Stimulated activated naive CD8-positive, alpha-beta T cell treated with anti-CD3 and anti-CD28 coated beads, Interleukin-15, Interleukin-2, amounts not matched to agents 100 ng/mL and 50 ng/mL, for 24 hours (primary cell): Measurements from ENCODE around the gene HKDC1.
"Not testable (repeated sequence)": the region's sequence is repeated elsewhere in the genome, so short reads cannot be mapped to it uniquely, and the experiment has no call there.

Experiments
- H3K27ac Mint-ChIP-seq: one replicate; pipeline ENCODE4 v1.8.0; 2021; ENCODE audit warnings: mild to moderate bottlenecking, mixed read lengths
- H3K27me3 Mint-ChIP-seq: one replicate; pipeline ENCODE4 v1.8.0; 2021; ENCODE audit warnings: mixed read lengths
- H3K36me3 Mint-ChIP-seq: one replicate; pipeline ENCODE4 v1.8.0; 2021; ENCODE audit warnings: low read depth, mixed read lengths
- H3K4me1 Mint-ChIP-seq: one replicate; pipeline ENCODE4 v1.8.0; 2021; ENCODE audit warnings: low read depth, mixed read lengths
- H3K4me3 Mint-ChIP-seq: one replicate; pipeline ENCODE4 v1.8.0; 2021; ENCODE audit warnings: mild to moderate bottlenecking, mixed read lengths
- H3K9me3 Mint-ChIP-seq: one replicate; pipeline ENCODE4 v1.8.0; 2021; ENCODE audit warnings: mixed read lengths

The HKDC1 gene

GRCh38 chr10:69270990-69271389 lies 50.9 kb downstream of the HKDC1 start:
- no peaks in the 10 kb centered on the region for H3K9me3 Mint-ChIP-seq
- H3K27me3 Mint-ChIP-seq = no peaks in the 10 kb centered on the region
- no peak overlapping the region for H3K4me3 Mint-ChIP-seq
- H3K36me3 Mint-ChIP-seq = no peaks in the 10 kb centered on the region
- no peak overlapping the region for H3K27ac Mint-ChIP-seq
- H3K4me1 Mint-ChIP-seq = peaks cover 5% of the 10 kb centered on the region

- Mint-ChIP-seq H3K36me3 (no peaks in the 10 kb centered on the region), H3K4me1 (peaks cover 5% of the 10 kb centered on the region), H3K4me3 (no peak overlapping the region), H3K27me3 (no peaks in the 10 kb centered on the region), H3K9me3 (no peaks in the 10 kb centered on the region), H3K27ac (no peak overlapping the region)
Observed at GRCh38 chr10:69272624-69273023, 52.5 kb downstream of the HKDC1 start.

- Mint-ChIP-seq H3K36me3 (no peaks in the 10 kb centered on the region), H3K9me3 (no peaks in the 10 kb centered on the region), H3K27me3 (no peaks in the 10 kb centered on the region)
Observed at GRCh38 chr10:69275444-69275843, 55.3 kb downstream of the HKDC1 start.

GRCh38 chr10:69276503-69276902 lies 56.4 kb downstream of the HKDC1 start:
- H3K4me1 Mint-ChIP-seq = peaks cover 7% of the 10 kb centered on the region

More at GRCh38 chr10:69275444-69275843, 55.3 kb downstream of the HKDC1 start:
- Mint-ChIP-seq H3K4me1 (peaks cover 12% of the 10 kb centered on the region), H3K4me3 (no peak overlapping the region), H3K27ac (no peak overlapping the region)

GRCh38 chr10:69278446-69278963 lies 58.4 kb downstream of the HKDC1 start, which contains the start of gene HK1:
TSS of gene HK1 (plus strand) at chr10:69278496.
- Mint-ChIP-seq H3K36me3 (no peaks in the 10 kb centered on the region), H3K9me3 (no peaks in the 10 kb centered on the region), H3K27me3 (no peaks in the 10 kb centered on the region), H3K4me1 (peaks cover 7% of the 10 kb centered on the region), H3K27ac (no peak within 1 kb of the TSS), H3K4me3 (no peak within 1 kb of the TSS)

More at GRCh38 chr10:69276503-69276902, 56.4 kb downstream of the HKDC1 start:
- H3K9me3 Mint-ChIP-seq = no peaks in the 10 kb centered on the region
- no peaks in the 10 kb centered on the region for H3K27me3 Mint-ChIP-seq
- H3K27ac Mint-ChIP-seq = no peak overlapping the region
- no peak overlapping the region for H3K4me3 Mint-ChIP-seq
- H3K36me3 Mint-ChIP-seq = no peaks in the 10 kb centered on the region

- H3K9me3 Mint-ChIP-seq = no peaks in the 10 kb centered on the region
- no peaks in the 10 kb centered on the region for H3K27me3 Mint-ChIP-seq
- no peak overlapping the region for H3K4me3 Mint-ChIP-seq
- no peaks in the 10 kb centered on the region for H3K36me3 Mint-ChIP-seq
- peaks cover 7% of the 10 kb centered on the region for H3K4me1 Mint-ChIP-seq
- H3K27ac Mint-ChIP-seq = no peak overlapping the region
Observed at GRCh38 chr10:69279110-69279509, 59.0 kb downstream of the HKDC1 start.

- Mint-ChIP-seq H3K4me3 (no peak overlapping the region), H3K36me3 (no peaks in the 10 kb centered on the region), H3K4me1 (peaks cover 7% of the 10 kb centered on the region), H3K27ac (no peak overlapping the region), H3K9me3 (no peaks in the 10 kb centered on the region), H3K27me3 (no peaks in the 10 kb centered on the region)
Observed at GRCh38 chr10:69281507-69282413, 61.6 kb downstream of the HKDC1 start.

- not testable (repeated sequence) for H3K27me3 Mint-ChIP-seq, H3K4me3 Mint-ChIP-seq, H3K4me1 Mint-ChIP-seq, H3K27ac Mint-ChIP-seq, H3K9me3 Mint-ChIP-seq, H3K36me3 Mint-ChIP-seq
Observed at GRCh38 chr10:69284402-69284801, 64.3 kb downstream of the HKDC1 start.

- Mint-ChIP-seq H3K4me3 (no peak overlapping the region), H3K4me1 (no peaks in the 10 kb centered on the region), H3K9me3 (no peaks in the 10 kb centered on the region), H3K27me3 (no peaks in the 10 kb centered on the region), H3K36me3 (no peaks in the 10 kb centered on the region), H3K27ac (no peak overlapping the region)
Observed at GRCh38 chr10:69285699-69286098, 65.6 kb downstream of the HKDC1 start.

GRCh38 chr10:69287181-69287580 lies 67.0 kb downstream of the HKDC1 start:
- Mint-ChIP-seq H3K4me3 (no peak overlapping the region), H3K36me3 (no peaks in the 10 kb centered on the region), H3K9me3 (no peaks in the 10 kb centered on the region), H3K27ac (no peak overlapping the region), H3K27me3 (no peaks in the 10 kb centered on the region), H3K4me1 (no peaks in the 10 kb centered on the region)

- no peaks in the 10 kb centered on the region for H3K36me3 Mint-ChIP-seq
- H3K4me3 Mint-ChIP-seq = no peak overlapping the region
Observed at GRCh38 chr10:69290993-69291392, 70.9 kb downstream of the HKDC1 start.

GRCh38 chr10:69292459-69292858 lies 72.3 kb downstream of the HKDC1 start:
- no peaks in the 10 kb centered on the region for H3K9me3 Mint-ChIP-seq
- no peaks in the 10 kb centered on the region for H3K36me3 Mint-ChIP-seq
- H3K27ac Mint-ChIP-seq = no peak overlapping the region
- H3K4me1 Mint-ChIP-seq = no peaks in the 10 kb centered on the region
- H3K27me3 Mint-ChIP-seq = no peaks in the 10 kb centered on the region
- no peak overlapping the region for H3K4me3 Mint-ChIP-seq

More at GRCh38 chr10:69290993-69291392, 70.9 kb downstream of the HKDC1 start:
- no peaks in the 10 kb centered on the region for H3K4me1 Mint-ChIP-seq
- no peaks in the 10 kb centered on the region for H3K27me3 Mint-ChIP-seq
- H3K9me3 Mint-ChIP-seq = no peaks in the 10 kb centered on the region
- no peak overlapping the region for H3K27ac Mint-ChIP-seq

- no peaks in the 10 kb centered on the region for H3K9me3 Mint-ChIP-seq
- H3K4me3 Mint-ChIP-seq = no peak overlapping the region
- H3K4me1 Mint-ChIP-seq = no peaks in the 10 kb centered on the region
- no peaks in the 10 kb centered on the region for H3K27me3 Mint-ChIP-seq
- H3K27ac Mint-ChIP-seq = no peak overlapping the region
- no peaks in the 10 kb centered on the region for H3K36me3 Mint-ChIP-seq
Observed at GRCh38 chr10:69295027-69295636, 75.0 kb downstream of the HKDC1 start.

GRCh38 chr10:69303632-69304051 lies 83.5 kb downstream of the HKDC1 start:
- H3K36me3 Mint-ChIP-seq = no peaks in the 10 kb centered on the region

GRCh38 chr10:69306421-69306820 lies 86.3 kb downstream of the HKDC1 start:
- H3K27ac Mint-ChIP-seq = no peak overlapping the region
- no peaks in the 10 kb centered on the region for H3K27me3 Mint-ChIP-seq
- no peaks in the 10 kb centered on the region for H3K36me3 Mint-ChIP-seq
- H3K4me3 Mint-ChIP-seq = no peak overlapping the region
- H3K9me3 Mint-ChIP-seq = no peaks in the 10 kb centered on the region
- peaks cover 5% of the 10 kb centered on the region for H3K4me1 Mint-ChIP-seq

More at GRCh38 chr10:69303632-69304051, 83.5 kb downstream of the HKDC1 start:
- Mint-ChIP-seq H3K4me3 (no peak overlapping the region), H3K27ac (no peak overlapping the region), H3K27me3 (no peaks in the 10 kb centered on the region), H3K9me3 (no peaks in the 10 kb centered on the region), H3K4me1 (peaks cover 5% of the 10 kb centered on the region)
